Myocyte (in vitro differentiated cells): ENCODE data around the gene JOSD1. TPM values are rescaled to one million over a fixed set of nuclear protein-coding genes. Genes with fewer than 3 reads are reported as not detected.
"Not testable (repeated sequence)": the region's sequence is repeated elsewhere in the genome, so short reads cannot be mapped to it uniquely, and the experiment has no call there.

Experiments used
- DNase-seq: peaks from one replicate; pipeline ENCODE4 v3.0.0-alpha.2; 2012; ENCODE audit warnings: low read depth
- total RNA-seq: library from RNA; depleted of rRNA; stranded (reverse); fragments of >200 nt; gene quantifications from 2 replicates; pipeline ENCODE4 v1.2.3, GENCODE V29; 2014

Gene JOSD1
- total RNA-seq, 1 donor from 2014 or later: 59.2 TPM

- DNase-seq: no peak
Observed at GRCh38 chr22:38694049-38694448, 6.7 kb downstream of the JOSD1 start.

- no peak for DNase-seq
Observed at GRCh38 chr22:38689651-38690050, 11.1 kb downstream of the JOSD1 start.

GRCh38 chr22:38685761-38686160, 15.0 kb downstream of the JOSD1 start:
- no peak for DNase-seq

DNA sequence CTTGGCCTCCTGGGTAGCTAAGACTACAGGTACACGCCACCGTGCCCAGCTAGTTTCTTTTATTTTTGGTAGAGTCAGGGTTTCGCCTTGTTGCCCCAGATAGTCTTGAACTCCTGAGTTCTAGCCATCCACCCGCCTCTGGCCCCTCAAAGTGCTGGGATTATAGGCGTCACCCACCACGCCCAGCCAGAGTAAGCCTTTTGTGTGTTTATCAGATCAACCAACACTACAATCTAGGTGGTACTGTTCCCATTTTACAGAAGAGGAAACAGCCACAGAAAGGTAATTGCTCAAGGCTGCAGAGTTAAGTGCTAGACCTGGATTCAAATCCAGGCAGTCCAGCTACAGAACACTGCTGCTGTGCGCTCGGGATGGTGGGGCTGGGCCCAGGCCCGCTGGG, 15.8 kb downstream of the JOSD1 start:
- DNase-seq: no peak

DNA sequence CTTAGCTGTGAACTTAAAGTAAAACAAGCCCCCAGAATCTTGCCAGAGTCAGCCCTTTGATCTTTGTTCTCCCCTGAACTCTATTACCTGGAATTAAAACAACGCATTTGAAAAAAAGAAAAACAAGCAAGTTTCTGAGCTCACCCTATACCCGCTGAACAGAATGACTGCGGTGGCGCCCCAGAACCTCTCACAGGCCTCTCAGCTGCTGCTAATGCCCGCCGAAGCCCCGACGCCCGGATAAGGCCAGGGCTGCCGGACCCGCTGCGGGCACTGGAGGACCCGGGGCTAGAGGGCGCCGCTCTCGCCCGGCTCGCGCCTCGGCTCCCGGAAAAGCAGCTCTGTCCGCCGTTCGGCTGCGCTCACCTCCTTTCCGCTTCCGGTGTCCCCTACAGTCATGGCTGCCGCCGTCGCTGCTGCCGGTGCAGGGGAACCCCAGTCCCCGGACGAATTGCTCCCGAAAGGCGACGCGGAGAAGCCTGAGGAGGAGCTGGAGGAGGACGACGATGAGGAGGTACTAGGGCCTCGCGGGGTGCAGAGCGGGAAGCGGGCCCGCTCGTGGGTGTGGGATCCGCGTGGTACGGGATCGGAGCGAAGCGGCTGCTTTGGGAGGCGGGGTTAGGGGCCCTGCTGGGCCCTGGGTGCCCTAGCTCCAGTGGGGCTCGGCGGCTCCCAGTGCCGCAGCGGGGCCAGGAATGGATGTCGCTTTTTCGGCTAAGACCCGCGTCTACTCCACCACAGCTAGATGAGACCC, 19.0 kb downstream of the JOSD1 start, which contains the start of gene TOMM22:
TOMM22 (plus strand) TSS at position 376 of the 754 bp plus-strand sequence; CDS start at position 398, 22 bp downstream.
- DNase-seq: peak; percentile 90

- no peak for DNase-seq
Observed at GRCh38 chr22:38675833-38676232, 24.9 kb downstream of the JOSD1 start.

- DNase-seq: no peak
Observed at GRCh38 chr22:38674888-38675287, 25.9 kb downstream of the JOSD1 start.

DNA sequence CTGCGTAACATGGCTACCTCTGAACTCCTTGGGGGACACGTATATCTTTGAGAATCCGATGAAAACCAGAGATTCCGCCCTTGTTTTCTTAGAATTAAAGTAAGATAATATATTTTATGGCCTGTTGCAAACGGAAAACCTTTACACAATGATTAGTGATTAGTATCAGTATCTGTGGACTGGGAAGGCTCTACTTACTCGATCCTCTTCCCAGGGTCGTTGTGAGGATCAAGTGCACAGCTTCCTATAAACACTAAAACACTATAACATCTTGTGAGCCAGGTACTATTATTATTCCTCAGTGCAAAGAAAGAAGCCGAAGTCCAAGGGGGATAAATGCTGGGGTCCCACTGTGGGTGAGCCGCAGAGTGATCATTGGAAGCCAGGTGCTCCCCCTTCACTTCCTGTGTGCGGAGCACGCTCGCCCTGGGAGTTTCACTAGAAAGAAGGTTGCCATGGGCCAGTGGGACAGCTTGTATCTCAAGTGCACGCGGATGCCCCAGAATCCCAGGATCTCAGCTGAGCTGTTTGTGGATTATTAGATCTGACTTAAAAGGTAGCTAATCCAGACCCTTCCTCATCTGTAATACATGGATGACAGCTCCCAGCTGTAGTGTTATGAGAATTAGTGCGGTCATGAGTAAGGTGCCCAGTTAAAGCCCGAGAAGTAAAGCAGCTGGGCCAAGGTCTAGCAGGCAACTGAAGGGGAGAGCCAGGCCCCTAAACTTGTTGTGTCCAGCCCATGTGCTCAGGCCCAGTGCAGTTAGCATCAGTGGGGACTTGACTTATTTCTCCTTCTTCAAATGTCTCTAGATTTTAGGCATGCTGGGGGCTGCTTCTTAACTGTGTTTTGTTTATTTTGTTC, 43.5 kb downstream of the JOSD1 start:
- DNase-seq: peak; percentile 13

DNA sequence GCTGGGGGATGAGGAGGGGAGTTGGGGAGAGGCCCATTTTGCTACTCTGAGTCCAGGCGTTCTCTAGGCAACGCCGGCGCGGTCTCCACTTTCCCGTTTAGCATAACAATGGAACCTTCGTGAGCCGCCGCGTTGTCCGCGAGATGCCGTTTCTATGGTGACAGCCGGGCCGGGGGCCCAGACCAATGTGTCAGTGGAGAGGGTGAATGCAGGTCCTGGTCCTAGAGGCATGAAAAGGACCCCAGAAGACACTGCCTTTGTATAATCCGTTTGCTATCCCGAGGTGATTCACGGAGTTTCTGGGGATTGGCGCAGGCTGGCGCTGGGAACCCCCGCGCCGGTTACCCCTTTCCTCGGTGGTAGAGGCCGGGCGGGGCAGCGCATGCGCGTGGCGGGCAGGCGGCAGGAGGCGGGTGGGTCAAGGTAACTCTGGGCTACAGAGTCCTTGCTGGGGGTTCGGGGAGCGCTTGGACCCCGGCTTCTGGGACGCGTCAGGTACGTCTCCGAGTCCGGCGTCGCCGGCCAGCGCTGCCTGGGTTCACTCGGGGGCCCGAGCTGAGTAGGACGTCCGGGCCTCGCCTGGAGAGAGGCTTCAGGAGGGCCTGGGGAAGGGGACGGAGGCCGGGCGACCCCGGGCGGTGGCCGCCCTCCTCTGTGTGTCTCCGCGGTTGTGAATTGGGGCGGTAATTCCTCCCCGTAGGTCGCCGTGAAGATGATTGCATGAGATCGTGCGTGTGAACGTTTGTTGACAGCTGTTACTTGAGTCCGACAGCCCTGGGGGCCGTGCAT, 44.3 kb downstream of the JOSD1 start, which contains the start of the genes CBY1 and FAM227A:
CBY1 (plus strand) TSS at position 383 of the 789 bp plus-strand sequence. CDS start 11,417 bp downstream, outside the sequence.
FAM227A (minus strand) TSS at position 137 of the 789 bp plus-strand sequence. CDS start 6,224 bp downstream, outside the sequence.
- DNase-seq: peak; percentile 88

DNA sequence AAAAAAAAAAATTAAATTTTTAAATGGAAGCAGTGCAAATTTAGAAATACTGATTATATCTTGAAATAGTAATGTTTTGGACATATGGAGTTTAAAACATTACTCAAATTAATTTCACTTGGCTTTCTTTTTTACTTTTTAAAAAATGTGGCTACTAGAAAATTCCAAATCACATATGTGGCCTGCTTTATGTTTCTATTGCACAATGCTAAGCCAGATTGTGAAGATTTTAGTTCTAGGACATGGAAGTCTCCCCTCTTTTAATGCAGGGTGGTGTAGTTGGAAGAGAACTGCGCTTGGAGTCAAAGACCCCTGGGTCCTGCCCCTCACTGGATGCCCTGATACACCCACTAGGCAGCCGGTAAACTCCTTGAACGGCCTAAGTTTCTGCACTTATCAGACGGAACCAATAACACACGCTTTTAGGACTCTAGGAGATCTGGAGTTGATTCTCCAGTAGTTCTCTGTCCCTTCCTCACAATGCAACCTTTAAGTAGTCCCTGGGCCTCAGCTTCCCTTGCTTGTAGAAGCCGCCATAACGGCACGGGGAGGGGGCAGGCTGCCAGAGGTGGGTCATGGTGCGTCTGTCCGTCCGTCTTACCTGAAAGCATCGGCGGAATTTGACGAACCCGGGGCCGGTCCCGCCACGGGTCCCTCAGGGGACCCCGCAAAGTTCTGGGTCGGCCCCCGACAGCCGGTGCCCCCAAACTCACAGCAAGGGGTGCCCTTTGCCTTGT, 45.1 kb downstream of the JOSD1 start:
- DNase-seq: no peak

DNA sequence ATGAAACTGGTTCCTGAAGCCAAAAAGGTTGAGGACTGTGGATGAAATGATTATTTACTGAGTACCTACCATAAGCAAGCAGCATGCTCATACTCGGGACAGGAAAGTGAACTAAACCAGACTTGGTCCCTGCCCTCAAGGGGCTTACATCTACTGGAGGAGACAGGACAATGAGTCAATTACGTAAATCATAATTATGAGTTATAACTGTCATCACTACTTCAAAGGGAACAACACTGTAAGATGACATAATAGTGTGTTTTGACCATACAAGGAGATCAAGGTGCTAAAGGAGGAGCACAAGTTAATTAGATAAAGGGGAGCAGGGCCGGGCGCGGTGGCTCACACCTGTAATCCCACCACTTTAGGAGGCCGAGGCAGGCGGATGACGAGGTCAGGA, 47.0 kb downstream of the JOSD1 start:
- DNase-seq: no peak

DNA sequence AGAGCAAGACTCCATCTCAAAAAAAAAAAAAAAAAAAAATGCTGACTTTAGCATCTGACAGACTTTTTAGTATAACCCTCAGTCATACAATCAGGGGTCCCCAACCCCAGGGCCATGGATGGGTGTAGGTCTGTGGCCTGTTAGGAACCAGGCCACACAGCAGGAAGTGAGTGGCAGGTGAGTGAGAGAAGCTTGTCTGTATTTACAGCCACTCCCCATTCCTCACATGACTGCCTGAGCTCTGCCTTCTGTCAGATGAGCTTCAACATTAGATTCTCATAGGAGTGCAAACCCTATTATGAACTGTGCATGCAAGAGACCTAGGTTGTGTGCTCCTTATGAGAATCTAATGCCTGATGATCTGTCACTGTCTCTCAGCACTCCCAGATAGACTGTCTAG, 47.9 kb downstream of the JOSD1 start:
- no peak for DNase-seq

DNA sequence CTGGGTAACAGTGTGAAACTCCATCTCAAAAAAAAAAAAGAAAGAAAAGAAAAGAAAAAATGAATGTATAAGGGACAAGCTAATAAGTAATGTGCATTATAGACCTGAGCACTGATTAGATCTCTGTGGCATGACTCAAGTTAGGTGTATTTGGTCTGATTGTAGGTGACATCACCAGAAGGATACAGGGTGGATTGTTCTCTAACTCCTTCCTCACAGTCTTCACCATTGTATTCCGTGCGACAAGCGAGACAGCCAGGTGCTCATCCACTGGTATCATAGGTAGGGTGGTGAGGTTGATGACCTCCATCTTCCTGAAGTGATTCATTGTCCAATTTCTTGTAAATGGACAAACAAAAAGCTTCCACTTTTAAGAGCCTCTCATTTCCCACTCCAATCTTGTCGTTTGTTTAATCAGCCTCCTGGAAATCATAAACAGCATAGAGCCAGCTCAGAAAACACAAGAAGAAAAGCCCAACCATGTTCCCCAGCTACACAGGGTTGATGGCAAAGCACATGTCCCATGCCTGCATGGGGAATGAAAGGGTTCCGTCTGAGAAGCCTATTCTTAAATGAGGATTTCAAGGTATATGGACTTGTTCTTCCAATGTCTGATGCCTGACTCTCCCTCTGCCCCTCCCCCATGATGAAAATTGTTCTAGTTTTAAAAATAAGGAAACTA, 50.8 kb downstream of the JOSD1 start:
- DNase-seq: no peak

GRCh38 chr22:38645430-38645829, 55.3 kb downstream of the JOSD1 start:
- DNase-seq: no peak

- not testable (repeated sequence) for DNase-seq
Observed at GRCh38 chr22:38644245-38644644, 56.5 kb downstream of the JOSD1 start.

DNA sequence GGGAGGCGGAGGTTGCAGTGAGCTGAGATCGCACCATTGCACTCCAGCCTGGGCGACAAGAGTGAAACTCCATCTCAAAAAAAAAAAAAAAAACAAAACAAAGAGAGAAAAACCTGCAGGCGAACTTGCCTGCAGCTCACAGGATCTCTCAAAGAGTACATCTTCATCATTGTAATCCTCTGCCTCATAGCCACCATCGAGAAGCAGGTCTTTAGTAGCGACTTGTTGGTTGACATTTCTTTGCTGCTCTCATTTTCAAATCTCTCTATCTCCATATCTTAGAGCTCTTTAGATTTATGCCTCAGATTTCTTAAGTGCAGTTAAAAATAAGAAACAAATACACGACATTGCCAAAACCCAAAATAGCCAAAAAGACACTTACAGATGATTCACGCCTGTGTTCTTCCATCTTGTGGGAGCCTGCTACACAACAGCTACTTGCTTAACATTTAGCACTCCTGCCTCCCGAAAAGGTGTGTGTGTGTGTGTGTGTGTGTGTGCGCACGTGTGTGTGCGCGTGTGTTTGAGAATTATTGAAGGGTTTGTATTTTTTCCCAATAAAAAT, 59.2 kb downstream of the JOSD1 start:
- no peak for DNase-seq

DNA sequence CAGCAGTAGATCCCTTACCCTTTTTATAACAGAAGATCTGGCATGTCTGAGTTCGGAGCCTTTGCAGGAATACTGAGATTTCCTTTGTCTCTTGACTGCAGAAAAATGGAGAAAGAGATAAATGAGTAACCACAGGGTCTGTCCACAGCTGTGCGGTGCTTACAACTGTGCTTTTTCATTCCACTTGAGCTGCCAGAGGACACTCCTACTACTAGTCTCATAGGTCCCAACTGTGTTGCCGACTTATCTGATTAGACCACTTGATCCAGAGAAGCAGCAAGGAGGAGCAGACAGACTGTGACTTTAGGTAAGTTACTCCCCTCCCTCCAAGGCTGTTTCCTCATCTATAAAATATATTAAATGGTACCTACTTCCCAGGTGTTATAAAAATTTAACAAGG, 62.0 kb downstream of the JOSD1 start:
- DNase-seq: peak; percentile 40

DNA sequence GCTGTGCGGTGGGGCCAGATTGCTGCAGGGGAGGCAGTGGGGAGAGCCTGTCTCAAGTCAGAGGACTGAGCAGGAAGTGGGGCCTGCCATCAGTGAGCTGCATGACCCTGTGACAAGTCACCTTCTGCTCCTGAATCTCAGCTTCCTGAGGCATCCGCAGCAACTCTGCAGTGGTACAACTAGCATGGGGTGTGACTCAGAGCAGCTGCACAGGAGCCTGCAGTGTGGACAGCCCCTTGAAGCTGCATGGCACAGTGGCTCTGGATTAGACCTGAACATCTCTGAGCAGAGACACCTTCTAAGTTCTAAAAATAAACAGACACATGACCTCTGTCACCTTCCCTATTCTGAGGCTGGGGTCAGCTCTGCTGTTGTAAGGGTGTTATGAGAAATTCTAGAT, 62.5 kb downstream of the JOSD1 start:
- DNase-seq: peak; percentile 50
